H9 (cell line): Measurements from ENCODE around the gene TAOK3. TPM values are rescaled to one million over a fixed set of nuclear protein-coding genes. Genes with fewer than 3 reads are reported as not detected.
A peak's percentile ranks its signal among the peaks of the same experiment; 100 is the strongest.

ENCODE experiments used
- DNase-seq: peaks from one replicate; pipeline ENCODE4 v3.0.0-alpha.2; 2017
- H2AFZ ChIP-seq: one replicate; pipeline ENCODE4 v1.6.1; 2013; ENCODE audit warnings: mild to moderate bottlenecking, low read length, control low read depth, moderate library complexity
- H2AK5ac ChIP-seq: 2 replicates; pipeline ENCODE4 v1.6.1; 2013; ENCODE audit warnings: low read length, control low read depth, mixed read lengths; ENCODE audit not compliant: insufficient read length
- H2BK120ac ChIP-seq: one replicate; pipeline ENCODE4 v1.6.1; 2013; ENCODE audit warnings: low read depth, mild to moderate bottlenecking, low read length, control low read depth, inconsistent platforms; ENCODE audit not compliant: poor library complexity, severe bottlenecking
- H2BK12ac ChIP-seq: 2 replicates; pipeline ENCODE4 v1.6.1; 2013; ENCODE audit warnings: low read length, control low read depth, mixed read lengths, low read depth; ENCODE audit not compliant: insufficient read length
- H2BK15ac ChIP-seq: 2 replicates; pipeline ENCODE4 v1.6.1; 2013; ENCODE audit warnings: low read depth, low read length, control low read depth
- H2BK20ac ChIP-seq: one replicate; pipeline ENCODE4 v1.6.1; 2013; ENCODE audit warnings: low read depth, mild to moderate bottlenecking, low read length, control low read depth, inconsistent platforms; ENCODE audit not compliant: poor library complexity, severe bottlenecking
- H2BK5ac ChIP-seq: 2 replicates; pipeline ENCODE4 v1.6.1; 2013; ENCODE audit warnings: low read length, control low read depth, mixed read lengths; ENCODE audit not compliant: insufficient read length
- H3K14ac ChIP-seq: 2 replicates; pipeline ENCODE4 v1.6.1; 2013; ENCODE audit warnings: low read length, control low read depth; ENCODE audit not compliant: insufficient read depth
- H3K18ac ChIP-seq: 2 replicates; pipeline ENCODE4 v1.6.1; 2013; ENCODE audit warnings: low read depth, mild to moderate bottlenecking, mixed read lengths, low read length, control low read depth; ENCODE audit not compliant: insufficient read length
- H3K23ac ChIP-seq: 2 replicates; pipeline ENCODE4 v1.6.1; 2013; ENCODE audit warnings: low read length, control low read depth, mixed read lengths, low read depth; ENCODE audit not compliant: insufficient read length
- H3K23me2 ChIP-seq: 2 replicates; pipeline ENCODE4 v1.6.1; 2013; ENCODE audit warnings: low read depth, mild to moderate bottlenecking, mixed read lengths, low read length, control low read depth; ENCODE audit not compliant: insufficient read length, poor library complexity, severe bottlenecking
- H3K27ac ChIP-seq: 2 replicates; pipeline ENCODE4 v1.5.1; 2013; ENCODE audit warnings: low read length, control low read depth, mixed read lengths, low read depth; ENCODE audit not compliant: insufficient read length
- H3K27me3 ChIP-seq: 2 replicates; pipeline ENCODE4 v1.6.1; 2013; ENCODE audit warnings: low read length, control low read depth, inconsistent platforms; ENCODE audit not compliant: insufficient read depth
- H3K4ac ChIP-seq: 2 replicates; pipeline ENCODE4 v1.6.1; 2013; ENCODE audit warnings: low read depth, mild to moderate bottlenecking, control low read depth, inconsistent platforms, low read length, moderate library complexity
- H3K4me1 ChIP-seq: 2 replicates; pipeline ENCODE4 v1.6.1; 2013; ENCODE audit warnings: low read length, control low read depth, inconsistent platforms; ENCODE audit not compliant: insufficient read depth
- H3K4me2 ChIP-seq: 2 replicates; pipeline ENCODE4 v1.6.1; 2013; ENCODE audit warnings: low read length, control low read depth, mixed read lengths; ENCODE audit not compliant: insufficient read length, insufficient read depth
- H3K56ac ChIP-seq: 2 replicates; pipeline ENCODE4 v1.6.1; 2013; ENCODE audit warnings: low read depth, mild to moderate bottlenecking, mixed read lengths, low read length, control low read depth; ENCODE audit not compliant: insufficient read length
- H3K79me1 ChIP-seq: 2 replicates; pipeline ENCODE4 v1.6.1; 2013; ENCODE audit warnings: low read depth, mild to moderate bottlenecking, moderate library complexity, low read length, control low read depth, inconsistent platforms; ENCODE audit not compliant: insufficient read depth, poor library complexity, severe bottlenecking
- H3K79me2 ChIP-seq: 2 replicates; pipeline ENCODE4 v1.6.1; 2013; ENCODE audit warnings: low read length, control low read depth, inconsistent platforms; ENCODE audit not compliant: insufficient read depth
- H3K9ac ChIP-seq: 2 replicates; pipeline ENCODE4 v1.6.1; 2013; ENCODE audit warnings: low read length, control low read depth, mixed read lengths; ENCODE audit not compliant: insufficient read length; ENCODE audit errors: extremely low read depth
- H3K9me3 ChIP-seq: one replicate; pipeline ENCODE4 v1.6.1; 2013; ENCODE audit warnings: low read depth, low read length, inconsistent platforms; ENCODE audit not compliant: control insufficient read depth
- H3T11ph ChIP-seq: one replicate; pipeline ENCODE4 v1.6.1; 2013; ENCODE audit warnings: mild to moderate bottlenecking, low read length, control low read depth, inconsistent platforms
- H4K20me1 ChIP-seq: one replicate; pipeline ENCODE4 v1.6.1; 2013; ENCODE audit not compliant: control insufficient read depth, insufficient read length, insufficient read depth
- H4K5ac ChIP-seq: 2 replicates; pipeline ENCODE4 v1.6.1; 2013; ENCODE audit warnings: low read depth, mild to moderate bottlenecking, mixed read lengths, low read length, control low read depth; ENCODE audit not compliant: insufficient read length
- H4K8ac ChIP-seq: replicated peaks from 2 replicates; pipeline ENCODE4 v1.6.1; 2013; ENCODE audit warnings: low read length, control low read depth, mixed read lengths, low read depth; ENCODE audit not compliant: insufficient read length
- H4K91ac ChIP-seq: 2 replicates; pipeline ENCODE4 v1.6.1; 2013; ENCODE audit warnings: low read depth, mild to moderate bottlenecking, moderate library complexity, mixed read lengths, low read length, control low read depth; ENCODE audit not compliant: insufficient read length
- H3K27ac Mint-ChIP-seq, 3 experiments: 2 replicates in 2 of 3; 3 replicates in 1 of 3; pipeline ENCODE4 v1.8.0; 2020 to 2021; ENCODE audit warnings: mixed read lengths in 3 of 3, mild to moderate bottlenecking in 1 of 3, moderate library complexity in 1 of 3
- H3K27me3 Mint-ChIP-seq: 2 replicates; pipeline ENCODE4 v1.8.0; 2021; ENCODE audit warnings: low read depth, mild to moderate bottlenecking, moderate library complexity, mixed read lengths
- H3K36me3 Mint-ChIP-seq, 3 experiments: 2 replicates in 2 of 3; 3 replicates in 1 of 3; pipeline ENCODE4 v1.8.0; 2020 to 2021; ENCODE audit warnings: low read depth in 3 of 3, mixed read lengths in 3 of 3; ENCODE audit not compliant: insufficient read depth in 1 of 3
- H3K4me1 Mint-ChIP-seq, 2 experiments: 2 replicates each; pipeline ENCODE4 v1.8.0; 2020; ENCODE audit warnings: mixed read lengths in 2 of 2
- H3K4me3 Mint-ChIP-seq, 2 experiments: 2 replicates in 1 of 2; 3 replicates in 1 of 2; pipeline ENCODE4 v1.8.0; 2020 to 2021; ENCODE audit warnings: mild to moderate bottlenecking in 2 of 2, mixed read lengths in 2 of 2, moderate library complexity in 1 of 2
- H3K9me3 Mint-ChIP-seq, 2 experiments: 2 replicates in 1 of 2; 3 replicates in 1 of 2; pipeline ENCODE4 v1.8.0; 2020; ENCODE audit warnings: mild to moderate bottlenecking in 2 of 2, mixed read lengths in 2 of 2, moderate library complexity in 1 of 2
- WGBS: extraction: QIAGEN DNeasy Blood & Tissue Kit; methylation state at CpG from one replicate; pipeline ENCODE4 v1.1.7; 2013; ENCODE audit warnings: missing lambda C conversion rate, low lambda C conversion rate, mixed read lengths; ENCODE audit not compliant: insufficient read length; ENCODE audit errors: extremely low coverage; 5-methylcytosine and 5-hydroxymethylcytosine counted together
- total RNA-seq: library from RNA; stranded (reverse); gene quantifications from 2 replicates; pipeline ENCODE4 v1.2.1, GENCODE V29; 2021
- TF ChIP-seq, protein P1 (sequence below): fragments of 200-600 bp; sonication (generic); conservative IDR thresholded peaks from 3 replicates; pipeline ENCODE4 v1.8.0; 2021; ENCODE audit warnings: antibody characterized with exemption, mild to moderate bottlenecking

The TAOK3 gene
- total RNA-seq, 1 experiment from 2014 or later = 5.2 TPM

DNA sequence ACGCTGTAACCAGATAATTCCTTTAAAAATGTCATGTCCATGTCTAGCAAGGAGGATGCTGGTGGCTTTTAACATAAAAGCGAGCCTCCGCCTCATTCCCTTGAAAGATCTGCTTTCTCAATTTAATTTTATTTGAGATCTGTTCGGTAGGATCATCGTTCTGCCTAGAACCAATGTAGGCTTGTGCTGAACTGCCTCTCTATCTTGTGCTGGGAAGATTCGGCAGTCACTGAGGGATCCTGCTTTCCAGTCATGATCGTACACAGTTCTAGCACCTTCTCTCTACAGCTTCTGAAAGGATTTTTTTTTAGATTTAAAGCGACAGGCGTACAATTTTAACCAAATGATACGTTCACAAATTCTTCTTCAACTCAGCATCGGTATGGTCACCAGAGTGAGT is 182.4 kb downstream of the TAOK3 start:
- Histone ChIP-seq H2BK20ac (no peak overlapping the region), H2AFZ (no peak overlapping the region), H2BK15ac (no peak overlapping the region), H2BK5ac (no peak overlapping the region), H3K27me3 (no peaks in the 10 kb centered on the region), H4K5ac (no peak overlapping the region), H4K20me1 (no peaks in the 10 kb centered on the region), H3K23ac (no peak overlapping the region), H3K18ac (no peak overlapping the region), H3K14ac (no peak overlapping the region), H4K91ac (no peak overlapping the region), H3K79me1 (no peaks in the 10 kb centered on the region), H2BK12ac (no peak overlapping the region), H3K4ac (no peak overlapping the region), H3K23me2 (no peaks in the 10 kb centered on the region), H3K9ac (no peak overlapping the region), H3K4me1 (no peaks in the 10 kb centered on the region), H3K9me3 (no peaks in the 10 kb centered on the region), H3K27ac (no peak overlapping the region), H3K79me2 (no peaks in the 10 kb centered on the region), H3T11ph (no peak overlapping the region), H3K56ac (no peak overlapping the region), H3K4me2 (peak overlapping the region; percentile 44), H2BK120ac (no peak overlapping the region), H2AK5ac (no peak overlapping the region), H4K8ac (no peak overlapping the region)
- H3K27me3 Mint-ChIP-seq = no peaks in the 10 kb centered on the region
- TF ChIP-seq, protein P1, sequence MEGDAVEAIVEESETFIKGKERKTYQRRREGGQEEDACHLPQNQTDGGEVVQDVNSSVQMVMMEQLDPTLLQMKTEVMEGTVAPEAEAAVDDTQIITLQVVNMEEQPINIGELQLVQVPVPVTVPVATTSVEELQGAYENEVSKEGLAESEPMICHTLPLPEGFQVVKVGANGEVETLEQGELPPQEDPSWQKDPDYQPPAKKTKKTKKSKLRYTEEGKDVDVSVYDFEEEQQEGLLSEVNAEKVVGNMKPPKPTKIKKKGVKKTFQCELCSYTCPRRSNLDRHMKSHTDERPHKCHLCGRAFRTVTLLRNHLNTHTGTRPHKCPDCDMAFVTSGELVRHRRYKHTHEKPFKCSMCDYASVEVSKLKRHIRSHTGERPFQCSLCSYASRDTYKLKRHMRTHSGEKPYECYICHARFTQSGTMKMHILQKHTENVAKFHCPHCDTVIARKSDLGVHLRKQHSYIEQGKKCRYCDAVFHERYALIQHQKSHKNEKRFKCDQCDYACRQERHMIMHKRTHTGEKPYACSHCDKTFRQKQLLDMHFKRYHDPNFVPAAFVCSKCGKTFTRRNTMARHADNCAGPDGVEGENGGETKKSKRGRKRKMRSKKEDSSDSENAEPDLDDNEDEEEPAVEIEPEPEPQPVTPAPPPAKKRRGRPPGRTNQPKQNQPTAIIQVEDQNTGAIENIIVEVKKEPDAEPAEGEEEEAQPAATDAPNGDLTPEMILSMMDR = no peak
- peak overlapping the region in 1 of 2 experiments; percentile 29; a peak in 2 of 5 replicates for H3K4me3 Mint-ChIP-seq
- H3K27ac Mint-ChIP-seq = peak overlapping the region; percentile 15 to 95 (median 82); a peak in 4 of 7 replicates
- DNase-seq = no peak
- peaks cover 18 to 24% of the 10 kb centered on the region in 2 experiments for H3K4me1 Mint-ChIP-seq
- no peaks in the 10 kb centered on the region for H3K36me3 Mint-ChIP-seq
- no peaks in the 10 kb centered on the region for H3K9me3 Mint-ChIP-seq
- WGBS = no CpG with 5 or more reads among the region's 11 CpGs
